HCT116 (cell line): Measurements from ENCODE around the gene MAT2B.

Experiments used
- EZH2phosphoT487 ChIP-seq: fragments of 200-600 bp; IDR thresholded peaks from 2 replicates; pipeline ENCODE4 v1.6.1; 2018; ENCODE audit warnings: antibody characterized with exemption, borderline replicate concordance
- FOSL1 ChIP-seq: IDR thresholded peaks from 2 replicates; pipeline ENCODE4 v1.6.1; 2012; ENCODE audit warnings: low read depth
- JUND ChIP-seq: IDR thresholded peaks from 2 replicates; pipeline ENCODE4 v1.6.1; 2012
- POLR2A ChIP-seq: IDR thresholded peaks from 2 replicates; pipeline ENCODE4 v1.7.0; 2011; ENCODE audit warnings: borderline replicate concordance; ENCODE audit not compliant: insufficient read depth, insufficient read length; ENCODE audit errors: extremely low read depth
- POLR2AphosphoS5 ChIP-seq: IDR thresholded peaks from 2 replicates; pipeline ENCODE4 v1.6.1; 2011; ENCODE audit warnings: mild to moderate bottlenecking, low read depth, low read length, moderate library complexity
- RAD21 ChIP-seq: IDR thresholded peaks from 2 replicates; pipeline ENCODE4 v1.6.1; 2012; ENCODE audit warnings: low read depth, mild to moderate bottlenecking
- SP1 ChIP-seq: IDR thresholded peaks from 2 replicates; pipeline ENCODE4 v1.6.1; 2012; ENCODE audit warnings: low read depth
- ZNF274 ChIP-seq: fragments of 200-500 bp; sonication (Bioruptor generic); IDR thresholded peaks from 2 replicates; pipeline ENCODE4 v1.6.1; 2014; ENCODE audit warnings: mild to moderate bottlenecking, low read depth, low read length, inconsistent platforms
- TF ChIP-seq, protein P1 (sequence below), 3 experiments: fragments of 200-600 bp in 1 of 3; sonication (generic) in 1 of 3; IDR thresholded peaks in 2 of 3; conservative IDR thresholded peaks in 1 of 3; 2 replicates each; pipeline ENCODE4 v1.5.1; 2012 to 2017; ENCODE audit warnings: low read depth in 2 of 3, low read length in 2 of 3, antibody characterized with exemption in 1 of 3, borderline replicate concordance in 1 of 3, control low read depth in 1 of 3, mild to moderate bottlenecking in 1 of 3, mixed read lengths in 1 of 3, mixed run types in 1 of 3, moderate library complexity in 1 of 3; ENCODE audit not compliant: insufficient read depth in 1 of 3

DNA sequence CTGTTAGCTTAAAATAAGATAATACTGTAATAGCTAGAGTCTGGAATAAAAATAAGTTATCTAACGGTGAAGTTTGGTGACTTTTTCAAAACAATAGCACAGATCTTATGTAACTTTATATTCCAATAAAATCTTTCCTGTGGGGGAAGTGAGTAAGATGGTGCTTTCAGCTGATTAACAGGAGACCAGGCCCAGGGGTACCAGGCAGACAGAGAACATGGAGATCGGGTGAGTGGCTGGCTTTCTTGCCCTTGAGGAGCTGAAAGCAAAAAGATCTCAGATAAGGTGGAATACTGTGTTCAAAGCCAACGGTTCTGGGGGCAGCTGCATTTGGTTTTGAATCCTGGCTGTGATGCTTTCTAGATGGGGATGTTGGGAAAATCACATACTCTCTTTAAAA lies 61.3 kb downstream of the MAT2B start:
- TF ChIP-seq, protein P1, sequence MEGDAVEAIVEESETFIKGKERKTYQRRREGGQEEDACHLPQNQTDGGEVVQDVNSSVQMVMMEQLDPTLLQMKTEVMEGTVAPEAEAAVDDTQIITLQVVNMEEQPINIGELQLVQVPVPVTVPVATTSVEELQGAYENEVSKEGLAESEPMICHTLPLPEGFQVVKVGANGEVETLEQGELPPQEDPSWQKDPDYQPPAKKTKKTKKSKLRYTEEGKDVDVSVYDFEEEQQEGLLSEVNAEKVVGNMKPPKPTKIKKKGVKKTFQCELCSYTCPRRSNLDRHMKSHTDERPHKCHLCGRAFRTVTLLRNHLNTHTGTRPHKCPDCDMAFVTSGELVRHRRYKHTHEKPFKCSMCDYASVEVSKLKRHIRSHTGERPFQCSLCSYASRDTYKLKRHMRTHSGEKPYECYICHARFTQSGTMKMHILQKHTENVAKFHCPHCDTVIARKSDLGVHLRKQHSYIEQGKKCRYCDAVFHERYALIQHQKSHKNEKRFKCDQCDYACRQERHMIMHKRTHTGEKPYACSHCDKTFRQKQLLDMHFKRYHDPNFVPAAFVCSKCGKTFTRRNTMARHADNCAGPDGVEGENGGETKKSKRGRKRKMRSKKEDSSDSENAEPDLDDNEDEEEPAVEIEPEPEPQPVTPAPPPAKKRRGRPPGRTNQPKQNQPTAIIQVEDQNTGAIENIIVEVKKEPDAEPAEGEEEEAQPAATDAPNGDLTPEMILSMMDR (IDR thresholded peaks at IDR 0.05 in 2 of 3, conservative IDR thresholded peaks at IDR 0.05 in 1 of 3; ENCODE audit: borderline replicate concordance in 1 of 3, insufficient read depth in 1 of 3, low read depth in 2 of 3, low read length in 2 of 3) = no peak
- TF ChIP-seq POLR2A = no peak
- no peak for TF ChIP-seq ZNF274
- TF ChIP-seq RAD21 = no peak
- TF ChIP-seq FOSL1 = no peak
- no peak for TF ChIP-seq POLR2AphosphoS5
- TF ChIP-seq JUND = no peak
- TF ChIP-seq SP1 = no peak
- TF ChIP-seq EZH2phosphoT487 = no peak
